AG08396 (cell line): ENCODE measurements around the gene TAGLN2.
"Not testable (repeated sequence)": the region's sequence is repeated elsewhere in the genome, so short reads cannot be mapped to it uniquely, and the experiment has no call there.

Source experiments
- DNase-seq: peaks from one replicate; pipeline ENCODE4 v3.0.0; 2012; ENCODE audit warnings: low spot score, mixed read lengths

Gene TAGLN2

GRCh38 chr1:159921251-159921650 is 4.1 kb downstream of the TAGLN2 start:
- no peak for DNase-seq

GRCh38 chr1:159920651-159921050 is 4.7 kb downstream of the TAGLN2 start:
- no peak for DNase-seq

GRCh38 chr1:159920202-159920601 is 5.1 kb downstream of the TAGLN2 start:
- DNase-seq = no peak

GRCh38 chr1:159919236-159919865 is 6.0 kb downstream of the TAGLN2 start:
- no peak for DNase-seq

- no peak for DNase-seq
Observed at GRCh38 chr1:159918352-159919200, 6.7 kb downstream of the TAGLN2 start.

- DNase-seq = no peak
Observed at GRCh38 chr1:159917533-159918351, 7.6 kb downstream of the TAGLN2 start.

- DNase-seq = peak; percentile 56
Observed at GRCh38 chr1:159916242-159917051, 8.9 kb downstream of the TAGLN2 start.

GRCh38 chr1:159915571-159916241 is 9.6 kb downstream of the TAGLN2 start:
- no peak for DNase-seq

GRCh38 chr1:159914252-159915018 is 10.9 kb downstream of the TAGLN2 start:
- DNase-seq = no peak

GRCh38 chr1:159913451-159914192 is 11.7 kb downstream of the TAGLN2 start:
- DNase-seq = no peak

- DNase-seq = no peak
Observed at GRCh38 chr1:159911326-159912070, 13.8 kb downstream of the TAGLN2 start.

GRCh38 chr1:159908031-159908940 is 17.0 kb downstream of the TAGLN2 start:
- DNase-seq = no peak

- no peak for DNase-seq
Observed at GRCh38 chr1:159906960-159907359, 18.3 kb downstream of the TAGLN2 start.

- not testable (repeated sequence) for DNase-seq
Observed at GRCh38 chr1:159904036-159904435, 21.3 kb downstream of the TAGLN2 start.

- no peak for DNase-seq
Observed at GRCh38 chr1:159902541-159902940, 22.8 kb downstream of the TAGLN2 start.

GRCh38 chr1:159900755-159901360 is 24.4 kb downstream of the TAGLN2 start:
- no peak for DNase-seq

- peak; percentile 84 for DNase-seq
Observed at GRCh38 chr1:159900086-159900680, 25.1 kb downstream of the TAGLN2 start, which contains the start of gene CFAP45. Gene CFAP45 (minus strand): TSS chr1:159900165. CDS start chr1:159900098, 67 bp downstream.
